Chondrocyte (in vitro differentiated cells): ENCODE data around the gene KLHDC8B. TPM values are rescaled to one million over a fixed set of nuclear protein-coding genes. Genes with fewer than 3 reads are reported as not detected.
A peak's percentile ranks its signal among the peaks of the same experiment; 100 is the strongest.

Source experiments
- DNase-seq: peaks from one replicate; pipeline ENCODE4 v3.0.0; 2021; ENCODE audit warnings: mixed read lengths, low spot score
- H3K27ac Mint-ChIP-seq: one replicate; pipeline ENCODE4 v1.8.0; 2021; ENCODE audit warnings: mild to moderate bottlenecking, moderate library complexity, mixed read lengths; ENCODE audit not compliant: unreplicated experiment
- H3K27me3 Mint-ChIP-seq: 2 replicates; pipeline ENCODE4 v1.8.0; 2021; ENCODE audit warnings: low read depth, mixed read lengths
- H3K36me3 Mint-ChIP-seq: 2 replicates; pipeline ENCODE4 v1.8.0; 2021; ENCODE audit warnings: low read depth, mixed read lengths
- H3K4me1 Mint-ChIP-seq: 2 replicates; pipeline ENCODE4 v1.8.0; 2021; ENCODE audit warnings: low read depth, mild to moderate bottlenecking, mixed read lengths
- H3K4me3 Mint-ChIP-seq: one replicate; pipeline ENCODE4 v1.8.0; 2021; ENCODE audit warnings: mild to moderate bottlenecking, moderate library complexity, mixed read lengths; ENCODE audit not compliant: unreplicated experiment
- H3K9me3 Mint-ChIP-seq: 2 replicates; pipeline ENCODE4 v1.8.0; 2021; ENCODE audit warnings: low read depth, mixed read lengths
- CTCF ChIP-seq: fragments of 200-600 bp; sonication (generic); IDR thresholded peaks from 2 replicates; pipeline ENCODE4 v1.5.0; 2021; ENCODE audit warnings: antibody characterized with exemption, mild to moderate bottlenecking, moderate library complexity
- total RNA-seq: library from RNA; stranded (reverse); gene quantifications from 3 replicates; pipeline ENCODE4 v1.2.1, GENCODE V29; 2021

The KLHDC8B gene
- total RNA-seq, 1 donor from 2014 or later = 35.1 TPM

- Mint-ChIP-seq H3K27me3 (no peaks in the 10 kb centered on the region), H3K27ac (peak overlapping the region; percentile 17), H3K36me3 (peaks cover 31% of the 10 kb centered on the region), H3K9me3 (no peaks in the 10 kb centered on the region), H3K4me1 (peaks cover 7% of the 10 kb centered on the region), H3K4me3 (no peak overlapping the region)
- TF ChIP-seq CTCF = no peak
- DNase-seq = no peak
These were observed 47.2 kb upstream of the KLHDC8B start for GRCh38 chr3:49124203-49124602.

- DNase-seq = no peak
- Mint-ChIP-seq H3K4me3 (no peak overlapping the region), H3K27ac (peak overlapping the region; percentile 25), H3K9me3 (no peaks in the 10 kb centered on the region), H3K36me3 (peaks cover 36% of the 10 kb centered on the region), H3K4me1 (peaks cover 11% of the 10 kb centered on the region), H3K27me3 (no peaks in the 10 kb centered on the region)
- TF ChIP-seq CTCF = peak; percentile 14
These were observed 46.3 kb upstream of the KLHDC8B start for GRCh38 chr3:49124991-49125670.

GRCh38 chr3:49131040-49131439, 40.4 kb upstream of the KLHDC8B start:
- H3K9me3 Mint-ChIP-seq = no peaks in the 10 kb centered on the region
- TF ChIP-seq CTCF = no peak
- no peak for DNase-seq
- peak overlapping the region; percentile 92 for H3K4me3 Mint-ChIP-seq
- H3K27me3 Mint-ChIP-seq = no peaks in the 10 kb centered on the region
- H3K27ac Mint-ChIP-seq = no peak overlapping the region
- H3K4me1 Mint-ChIP-seq = peaks cover 32% of the 10 kb centered on the region
- peaks cover 19% of the 10 kb centered on the region for H3K36me3 Mint-ChIP-seq

- H3K36me3 Mint-ChIP-seq = peaks cover 18% of the 10 kb centered on the region
- H3K27me3 Mint-ChIP-seq = no peaks in the 10 kb centered on the region
- H3K4me3 Mint-ChIP-seq = peak overlapping the region; percentile 92
- DNase-seq = no peak
- TF ChIP-seq CTCF = no peak
- H3K27ac Mint-ChIP-seq = no peak overlapping the region
- H3K9me3 Mint-ChIP-seq = no peaks in the 10 kb centered on the region
- H3K4me1 Mint-ChIP-seq = peaks cover 32% of the 10 kb centered on the region
These were observed 39.8 kb upstream of the KLHDC8B start for GRCh38 chr3:49131576-49131975.

- no peaks in the 10 kb centered on the region for H3K27me3 Mint-ChIP-seq
- DNase-seq = no peak
- no peak for TF ChIP-seq CTCF
- peaks cover 16% of the 10 kb centered on the region for H3K36me3 Mint-ChIP-seq
- peaks cover 32% of the 10 kb centered on the region for H3K4me1 Mint-ChIP-seq
- H3K27ac Mint-ChIP-seq = peak overlapping the region; percentile 91
- peak overlapping the region; percentile 92 for H3K4me3 Mint-ChIP-seq
- no peaks in the 10 kb centered on the region for H3K9me3 Mint-ChIP-seq
These were observed 39.3 kb upstream of the KLHDC8B start for GRCh38 chr3:49132073-49132436.
